ENCODE results near the gene ATG14. TPM values are rescaled to one million over a fixed set of nuclear protein-coding genes. Genes with fewer than 3 reads are reported as not detected.

ATG14 gene
- total and polyA plus RNA-seq, 2 of the 8 experiments (the other 6 are each of a cell fraction or from before 2014, with no cell fraction given): 4.9 to 10.8 TPM

- TF ChIP-seq CHD7 (IDR thresholded peaks at IDR 0.05; ENCODE audit: insufficient replicate concordance, low read length) (no peak), ZNF274 (IDR thresholded peaks at IDR 0.05; ENCODE audit: borderline replicate concordance, extremely low read depth, low read length) (no peak), SIX5 (IDR thresholded peaks at IDR 0.05; ENCODE audit: low read depth, low read length) (no peak), POLR2AphosphoS5 (IDR thresholded peaks at IDR 0.05; ENCODE audit: low read depth, low read length) (no peak), CBX5 (IDR thresholded peaks at IDR 0.05; ENCODE audit: low read depth, low read length) (no peak), TAF1 (IDR thresholded peaks at IDR 0.05; ENCODE audit: low read depth, low read length) (no peak), KDM1A (IDR thresholded peaks at IDR 0.05; ENCODE audit: borderline replicate concordance, low read length) (no peak), CTBP2 (IDR thresholded peaks at IDR 0.05; ENCODE audit: borderline replicate concordance, insufficient read depth, insufficient read length, low read length) (no peak)
Observed at GRCh38 chr14:55336691-55337090, 74.9 kb downstream of the ATG14 start (continued).

Data from H1 (cell line).